Gastrocnemius medialis (tissue), 4 donors: ENCODE measurements around the gene TINAGL1.

ENCODE experiments used
- POLR2A ChIP-seq, 2 donors: fragments of 450-650 bp; IDR thresholded peaks; one replicate each; pipeline ENCODE4 v1.6.1; 2017; ENCODE audit warnings: antibody characterized with exemption in 2 of 2, mild to moderate bottlenecking in 2 of 2, moderate library complexity in 2 of 2
- TF ChIP-seq, protein P1 (sequence below), 5 experiments: fragments of 450-650 bp in 3 of 5; fragments of 200-600 bp in 2 of 5; sonication (generic) in 2 of 5; IDR thresholded peaks in 4 of 5; conservative IDR thresholded peaks in 1 of 5; 1 replicate in 4 of 5; 2 replicates in 1 of 5; pipeline ENCODE4 v1.5.1; 2016 to 2019; ENCODE audit warnings: antibody characterized with exemption in 5 of 5, mild to moderate bottlenecking in 3 of 5, moderate library complexity in 3 of 5

DNA sequence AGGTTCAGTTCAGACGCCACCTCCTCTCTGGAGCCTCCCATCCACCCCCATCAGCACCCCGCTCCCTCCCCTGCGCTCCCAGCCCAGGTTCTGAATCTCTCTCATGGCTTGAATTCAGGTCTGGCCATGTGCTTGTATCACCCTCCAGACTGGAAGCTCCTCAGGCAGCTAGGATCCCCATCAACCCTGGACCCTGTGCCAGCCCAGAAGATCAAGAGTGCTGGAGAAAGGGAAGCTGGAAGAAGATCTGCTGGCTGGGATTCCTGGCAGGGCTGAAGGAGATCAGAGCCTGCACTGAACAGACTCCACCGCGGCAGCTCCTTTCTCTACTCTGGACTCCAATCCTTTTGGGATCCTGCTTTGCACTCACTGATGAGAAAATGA, 11.7 kb upstream of the TINAGL1 start:
- TF ChIP-seq, protein P1, sequence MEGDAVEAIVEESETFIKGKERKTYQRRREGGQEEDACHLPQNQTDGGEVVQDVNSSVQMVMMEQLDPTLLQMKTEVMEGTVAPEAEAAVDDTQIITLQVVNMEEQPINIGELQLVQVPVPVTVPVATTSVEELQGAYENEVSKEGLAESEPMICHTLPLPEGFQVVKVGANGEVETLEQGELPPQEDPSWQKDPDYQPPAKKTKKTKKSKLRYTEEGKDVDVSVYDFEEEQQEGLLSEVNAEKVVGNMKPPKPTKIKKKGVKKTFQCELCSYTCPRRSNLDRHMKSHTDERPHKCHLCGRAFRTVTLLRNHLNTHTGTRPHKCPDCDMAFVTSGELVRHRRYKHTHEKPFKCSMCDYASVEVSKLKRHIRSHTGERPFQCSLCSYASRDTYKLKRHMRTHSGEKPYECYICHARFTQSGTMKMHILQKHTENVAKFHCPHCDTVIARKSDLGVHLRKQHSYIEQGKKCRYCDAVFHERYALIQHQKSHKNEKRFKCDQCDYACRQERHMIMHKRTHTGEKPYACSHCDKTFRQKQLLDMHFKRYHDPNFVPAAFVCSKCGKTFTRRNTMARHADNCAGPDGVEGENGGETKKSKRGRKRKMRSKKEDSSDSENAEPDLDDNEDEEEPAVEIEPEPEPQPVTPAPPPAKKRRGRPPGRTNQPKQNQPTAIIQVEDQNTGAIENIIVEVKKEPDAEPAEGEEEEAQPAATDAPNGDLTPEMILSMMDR (IDR thresholded peaks at IDR 0.05 in 4 of 5, conservative IDR thresholded peaks at IDR 0.05 in 1 of 5), result no peak
- TF ChIP-seq POLR2A (IDR thresholded peaks at IDR 0.05), result no peak
